ENCODE measurements around the gene MYH1. TPM values are rescaled to one million over a fixed set of nuclear protein-coding genes. Genes with fewer than 3 reads are reported as not detected.

MYH1 gene
- total and polyA plus RNA-seq, 2 donors (not counting 3 experiments of a cell fraction or from before 2014, with no cell fraction given): not detected

DNA sequence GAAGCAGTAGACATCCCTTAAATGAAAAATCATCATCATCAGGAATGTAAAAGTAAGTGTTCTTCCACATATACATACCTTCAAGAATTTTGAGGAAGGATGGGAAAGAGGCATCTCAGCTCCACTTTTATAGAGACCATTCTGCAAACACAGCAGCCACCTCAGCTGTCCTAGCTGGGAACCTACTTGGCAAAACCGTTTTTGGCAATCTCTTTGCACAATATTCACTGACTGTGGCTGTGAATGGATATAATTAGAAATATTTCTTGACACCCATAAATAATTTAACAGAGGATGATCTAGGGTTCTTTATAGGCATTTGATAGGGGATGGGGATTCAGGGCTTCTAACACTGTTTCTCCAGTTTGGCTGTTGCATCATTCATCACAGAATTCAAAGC, 48.9 kb downstream of the MYH1 start, which contains the start of gene MYH4:
MYH4 (minus strand) TSS at position 101 of the 400 bp plus-strand sequence. CDS start 2,814 bp downstream, outside the sequence.
- intact Hi-C loops (cut with micrococcal nuclease) (no loop called here), dilution Hi-C loops (cut with MboI; ENCODE audit: extremely low pct_ligation_motif_present, low sequenced_read_pairs) (no loop called here)
- H3K27me3 ChIP-seq (ENCODE audit: control insufficient read depth in 2 of 2, insufficient read depth in 2 of 2, low read length in 2 of 2): no peaks in the 10 kb centered on the region
- POLR2A ChIA-PET: no interaction called here
- no peak for TF ChIP-seq POLR2AphosphoS5 (IDR thresholded peaks at IDR 0.05; ENCODE audit: insufficient read depth, low read depth, low read length)
- no peak for TF ChIP-seq MYC (IDR thresholded peaks at IDR 0.05; ENCODE audit: low read depth, low read length)
- TF ChIP-seq GATA2 (IDR thresholded peaks at IDR 0.05; ENCODE audit: insufficient read depth, insufficient read length, low read depth, low read length): no peak
- TF ChIP-seq, protein P1, sequence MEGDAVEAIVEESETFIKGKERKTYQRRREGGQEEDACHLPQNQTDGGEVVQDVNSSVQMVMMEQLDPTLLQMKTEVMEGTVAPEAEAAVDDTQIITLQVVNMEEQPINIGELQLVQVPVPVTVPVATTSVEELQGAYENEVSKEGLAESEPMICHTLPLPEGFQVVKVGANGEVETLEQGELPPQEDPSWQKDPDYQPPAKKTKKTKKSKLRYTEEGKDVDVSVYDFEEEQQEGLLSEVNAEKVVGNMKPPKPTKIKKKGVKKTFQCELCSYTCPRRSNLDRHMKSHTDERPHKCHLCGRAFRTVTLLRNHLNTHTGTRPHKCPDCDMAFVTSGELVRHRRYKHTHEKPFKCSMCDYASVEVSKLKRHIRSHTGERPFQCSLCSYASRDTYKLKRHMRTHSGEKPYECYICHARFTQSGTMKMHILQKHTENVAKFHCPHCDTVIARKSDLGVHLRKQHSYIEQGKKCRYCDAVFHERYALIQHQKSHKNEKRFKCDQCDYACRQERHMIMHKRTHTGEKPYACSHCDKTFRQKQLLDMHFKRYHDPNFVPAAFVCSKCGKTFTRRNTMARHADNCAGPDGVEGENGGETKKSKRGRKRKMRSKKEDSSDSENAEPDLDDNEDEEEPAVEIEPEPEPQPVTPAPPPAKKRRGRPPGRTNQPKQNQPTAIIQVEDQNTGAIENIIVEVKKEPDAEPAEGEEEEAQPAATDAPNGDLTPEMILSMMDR (IDR thresholded peaks at IDR 0.05; ENCODE audit: extremely low read depth in 1 of 2, insufficient read depth in 1 of 2, low read depth in 1 of 2, low read length in 2 of 2): no peak
- no peak for TF ChIP-seq POLR2A (IDR thresholded peaks at IDR 0.05; ENCODE audit: low read depth, low read length)
- no peak for TF ChIP-seq JUN (IDR thresholded peaks at IDR 0.05; ENCODE audit: borderline replicate concordance, insufficient read depth, insufficient read length, low read depth)
- no peak for TF ChIP-seq EZH2 (IDR thresholded peaks at IDR 0.05; ENCODE audit: borderline replicate concordance, low read depth, low read length, severe bottlenecking)
- no peak for TF ChIP-seq FOS (IDR thresholded peaks at IDR 0.05; ENCODE audit: borderline replicate concordance, insufficient read depth, low read length)
- TF ChIP-seq, protein P2, sequence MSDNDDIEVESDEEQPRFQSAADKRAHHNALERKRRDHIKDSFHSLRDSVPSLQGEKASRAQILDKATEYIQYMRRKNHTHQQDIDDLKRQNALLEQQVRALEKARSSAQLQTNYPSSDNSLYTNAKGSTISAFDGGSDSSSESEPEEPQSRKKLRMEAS (IDR thresholded peaks at IDR 0.05; ENCODE audit: insufficient read depth, insufficient read length): no peak
- no peak for DNase-seq (ENCODE audit: low read depth, low spot score)
- no peak within 1 kb of the TSS for H2AFZ ChIP-seq (ENCODE audit: low read depth, low read length)
- no TSS peak for BruUV-seq (replicated peaks)
- no peak within 1 kb of the TSS for H3K4me2 ChIP-seq (ENCODE audit: insufficient read depth, low read length)
- no peak within 1 kb of the TSS for H3K4me3 ChIP-seq (replicated peaks in 1 of 3; ENCODE audit: insufficient read depth in 1 of 3, low read depth in 1 of 3, low read length in 3 of 3)
- no peaks in the 10 kb centered on the region for H4K20me1 ChIP-seq (replicated peaks; ENCODE audit: control insufficient read depth, extremely low read depth, insufficient read depth, low read length)
- no peaks in the 10 kb centered on the region for H3K9me3 ChIP-seq (replicated peaks; ENCODE audit: control insufficient read depth, insufficient read depth, low read length)
- no peak for FAIRE-seq
- no peaks in the 10 kb centered on the region for H3K9me1 ChIP-seq (replicated peaks; ENCODE audit: control insufficient read depth, extremely low read depth, insufficient read depth, low read length)
- H3K79me2 ChIP-seq (ENCODE audit: control insufficient read depth, insufficient read depth, low read length): no peaks in the 10 kb centered on the region
- H3K27ac ChIP-seq (ENCODE audit: insufficient read depth, low read depth, low read length): no peak within 1 kb of the TSS
- H3K4me1 ChIP-seq (ENCODE audit: control insufficient read depth, extremely low read depth, insufficient read depth, low read length): no peaks in the 10 kb centered on the region
- H3K9ac ChIP-seq (replicated peaks; ENCODE audit: extremely low read depth, insufficient read depth, low read length): no peak within 1 kb of the TSS
- CTCF ChIA-PET: no interaction called here
- no peaks in the 10 kb centered on the region for H3K36me3 ChIP-seq (ENCODE audit: control insufficient read depth in 2 of 2, extremely low read depth in 1 of 2, insufficient read depth in 2 of 2, low read length in 2 of 2)
